ENCODE data around the gene VASH1. TPM values are rescaled to one million over a fixed set of nuclear protein-coding genes. Genes with fewer than 3 reads are reported as not detected.

The VASH1 gene
- total and polyA plus RNA-seq, 2 of the 13 experiments (the other 11 are each of a cell fraction or from before 2014, with no cell fraction given) = 0.11 to 0.24 TPM

DNA sequence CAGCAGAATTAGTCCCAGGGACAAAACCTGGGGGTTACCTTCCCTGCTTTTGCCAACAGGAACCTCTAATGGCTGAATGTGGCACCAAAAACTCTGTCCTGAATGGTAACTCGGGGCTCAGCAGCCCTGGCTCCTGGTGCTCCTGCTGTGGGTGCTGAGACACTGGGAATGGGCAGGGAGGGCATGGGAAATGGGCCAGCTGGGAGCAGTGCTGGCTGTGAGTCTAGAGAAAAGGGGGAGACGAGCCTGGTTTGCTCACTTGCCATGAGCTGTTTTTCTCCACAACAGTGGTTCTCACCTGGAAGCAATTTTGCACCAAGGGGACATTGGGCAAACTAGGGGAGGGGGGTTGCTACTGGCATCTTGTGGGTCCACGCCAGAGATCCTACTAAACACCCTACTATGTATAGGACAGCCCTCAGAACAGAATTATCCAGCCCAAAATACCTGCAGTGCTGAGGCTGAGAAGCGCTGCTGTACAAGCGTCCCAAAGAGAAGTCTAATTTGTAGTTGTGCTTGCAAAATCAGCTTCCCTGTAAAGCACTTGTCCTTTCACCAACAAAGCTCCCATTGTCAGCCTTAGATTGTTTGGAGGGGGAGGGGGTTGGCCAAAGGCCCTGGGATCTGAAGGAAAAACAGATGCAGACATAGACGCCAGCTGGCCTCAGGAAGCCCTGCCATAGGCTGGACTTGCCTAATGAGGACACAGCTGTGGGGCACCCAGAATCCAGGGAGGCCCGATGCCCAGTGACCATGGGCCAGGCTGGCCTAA, 68.6 kb downstream of the VASH1 start (continued):
- TF ChIP-seq, protein P1, sequence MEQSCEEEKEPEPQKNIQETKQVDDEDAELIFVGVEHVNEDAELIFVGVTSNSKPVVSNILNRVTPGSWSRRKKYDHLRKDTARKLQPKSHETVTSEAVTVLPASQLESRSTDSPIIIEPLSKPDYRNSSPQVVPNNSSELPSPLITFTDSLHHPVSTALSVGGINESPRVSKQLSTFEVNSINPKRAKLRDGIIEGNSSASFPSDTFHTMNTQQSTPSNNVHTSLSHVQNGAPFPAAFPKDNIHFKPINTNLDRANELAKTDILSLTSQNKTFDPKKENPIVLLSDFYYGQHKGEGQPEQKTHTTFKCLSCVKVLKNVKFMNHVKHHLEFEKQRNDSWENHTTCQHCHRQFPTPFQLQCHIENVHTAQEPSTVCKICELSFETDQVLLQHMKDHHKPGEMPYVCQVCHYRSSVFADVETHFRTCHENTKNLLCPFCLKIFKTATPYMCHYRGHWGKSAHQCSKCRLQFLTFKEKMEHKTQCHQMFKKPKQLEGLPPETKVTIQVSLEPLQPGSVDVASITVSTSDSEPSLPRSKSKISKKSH (CRISPR knock-in tag; IDR thresholded peaks at IDR 0.05; ENCODE audit: borderline replicate concordance) = no peak
- TF ChIP-seq ZZZ3 (CRISPR knock-in tag; IDR thresholded peaks at IDR 0.05; ENCODE audit: borderline replicate concordance) (no peak), KLF13 (CRISPR knock-in tag; IDR thresholded peaks at IDR 0.05) (no peak), CHD2 (IDR thresholded peaks at IDR 0.05; ENCODE audit: low read depth, low read length) (no peak), ZBTB38 (CRISPR knock-in tag; IDR thresholded peaks at IDR 0.05) (no peak), ZNF816 (CRISPR knock-in tag; IDR thresholded peaks at IDR 0.05; ENCODE audit: borderline replicate concordance) (no peak), ZBTB20 (CRISPR knock-in tag; IDR thresholded peaks at IDR 0.05; ENCODE audit: borderline replicate concordance, low read depth) (no peak), ZNF329 (CRISPR knock-in tag; IDR thresholded peaks at IDR 0.05; ENCODE audit: low read depth) (no peak), CCDC6 (CRISPR knock-in tag; IDR thresholded peaks at IDR 0.05) (no peak), KLF11 (CRISPR knock-in tag; IDR thresholded peaks at IDR 0.05) (no peak), SNAPC2 (CRISPR knock-in tag; IDR thresholded peaks at IDR 0.05) (no peak), ZNF30 (CRISPR knock-in tag; IDR thresholded peaks at IDR 0.05) (no peak), ESRRA (CRISPR knock-in tag; IDR thresholded peaks at IDR 0.05; ENCODE audit: low read depth) (no peak), BORCS8-MEF2B (CRISPR knock-in tag; IDR thresholded peaks at IDR 0.05) (no peak), ZNF879 (CRISPR knock-in tag; IDR thresholded peaks at IDR 0.05) (no peak), PAWR (CRISPR knock-in tag; IDR thresholded peaks at IDR 0.05; ENCODE audit: borderline replicate concordance) (no peak)
- TF ChIP-seq, protein P2, sequence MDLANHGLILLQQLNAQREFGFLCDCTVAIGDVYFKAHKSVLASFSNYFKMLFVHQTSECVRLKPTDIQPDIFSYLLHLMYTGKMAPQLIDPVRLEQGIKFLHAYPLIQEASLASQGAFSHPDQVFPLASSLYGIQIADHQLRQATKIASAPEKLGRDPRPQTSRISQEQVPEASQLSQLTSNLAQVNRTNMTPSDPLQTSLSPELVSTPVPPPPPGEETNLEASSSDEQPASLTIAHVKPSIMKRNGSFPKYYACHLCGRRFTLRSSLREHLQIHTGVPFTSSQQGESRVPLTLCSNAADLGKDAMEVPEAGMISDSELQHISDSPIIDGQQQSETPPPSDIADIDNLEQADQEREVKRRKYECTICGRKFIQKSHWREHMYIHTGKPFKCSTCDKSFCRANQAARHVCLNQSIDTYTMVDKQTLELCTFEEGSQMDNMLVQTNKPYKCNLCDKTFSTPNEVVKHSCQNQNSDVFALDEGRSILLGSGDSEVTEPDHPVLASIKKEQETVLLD (CRISPR knock-in tag; IDR thresholded peaks at IDR 0.05; ENCODE audit: low read depth) = no peak
- TF ChIP-seq, protein P3, sequence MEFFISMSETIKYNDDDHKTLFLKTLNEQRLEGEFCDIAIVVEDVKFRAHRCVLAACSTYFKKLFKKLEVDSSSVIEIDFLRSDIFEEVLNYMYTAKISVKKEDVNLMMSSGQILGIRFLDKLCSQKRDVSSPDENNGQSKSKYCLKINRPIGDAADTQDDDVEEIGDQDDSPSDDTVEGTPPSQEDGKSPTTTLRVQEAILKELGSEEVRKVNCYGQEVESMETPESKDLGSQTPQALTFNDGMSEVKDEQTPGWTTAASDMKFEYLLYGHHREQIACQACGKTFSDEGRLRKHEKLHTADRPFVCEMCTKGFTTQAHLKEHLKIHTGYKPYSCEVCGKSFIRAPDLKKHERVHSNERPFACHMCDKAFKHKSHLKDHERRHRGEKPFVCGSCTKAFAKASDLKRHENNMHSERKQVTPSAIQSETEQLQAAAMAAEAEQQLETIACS (CRISPR knock-in tag; IDR thresholded peaks at IDR 0.05) = no peak
- TF ChIP-seq, protein P4, sequence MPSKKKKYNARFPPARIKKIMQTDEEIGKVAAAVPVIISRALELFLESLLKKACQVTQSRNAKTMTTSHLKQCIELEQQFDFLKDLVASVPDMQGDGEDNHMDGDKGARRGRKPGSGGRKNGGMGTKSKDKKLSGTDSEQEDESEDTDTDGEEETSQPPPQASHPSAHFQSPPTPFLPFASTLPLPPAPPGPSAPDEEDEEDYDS (CRISPR knock-in tag; IDR thresholded peaks at IDR 0.05) = no peak
- TF ChIP-seq, protein P5, sequence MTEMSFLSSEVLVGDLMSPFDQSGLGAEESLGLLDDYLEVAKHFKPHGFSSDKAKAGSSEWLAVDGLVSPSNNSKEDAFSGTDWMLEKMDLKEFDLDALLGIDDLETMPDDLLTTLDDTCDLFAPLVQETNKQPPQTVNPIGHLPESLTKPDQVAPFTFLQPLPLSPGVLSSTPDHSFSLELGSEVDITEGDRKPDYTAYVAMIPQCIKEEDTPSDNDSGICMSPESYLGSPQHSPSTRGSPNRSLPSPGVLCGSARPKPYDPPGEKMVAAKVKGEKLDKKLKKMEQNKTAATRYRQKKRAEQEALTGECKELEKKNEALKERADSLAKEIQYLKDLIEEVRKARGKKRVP (CRISPR knock-in tag; IDR thresholded peaks at IDR 0.05) = no peak
- TF ChIP-seq, protein P6, sequence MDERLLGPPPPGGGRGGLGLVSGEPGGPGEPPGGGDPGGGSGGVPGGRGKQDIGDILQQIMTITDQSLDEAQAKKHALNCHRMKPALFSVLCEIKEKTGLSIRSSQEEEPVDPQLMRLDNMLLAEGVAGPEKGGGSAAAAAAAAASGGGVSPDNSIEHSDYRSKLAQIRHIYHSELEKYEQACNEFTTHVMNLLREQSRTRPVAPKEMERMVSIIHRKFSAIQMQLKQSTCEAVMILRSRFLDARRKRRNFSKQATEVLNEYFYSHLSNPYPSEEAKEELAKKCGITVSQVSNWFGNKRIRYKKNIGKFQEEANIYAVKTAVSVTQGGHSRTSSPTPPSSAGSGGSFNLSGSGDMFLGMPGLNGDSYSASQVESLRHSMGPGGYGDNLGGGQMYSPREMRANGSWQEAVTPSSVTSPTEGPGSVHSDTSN (CRISPR knock-in tag; IDR thresholded peaks at IDR 0.05) = no peak
- TF ChIP-seq, protein P7, sequence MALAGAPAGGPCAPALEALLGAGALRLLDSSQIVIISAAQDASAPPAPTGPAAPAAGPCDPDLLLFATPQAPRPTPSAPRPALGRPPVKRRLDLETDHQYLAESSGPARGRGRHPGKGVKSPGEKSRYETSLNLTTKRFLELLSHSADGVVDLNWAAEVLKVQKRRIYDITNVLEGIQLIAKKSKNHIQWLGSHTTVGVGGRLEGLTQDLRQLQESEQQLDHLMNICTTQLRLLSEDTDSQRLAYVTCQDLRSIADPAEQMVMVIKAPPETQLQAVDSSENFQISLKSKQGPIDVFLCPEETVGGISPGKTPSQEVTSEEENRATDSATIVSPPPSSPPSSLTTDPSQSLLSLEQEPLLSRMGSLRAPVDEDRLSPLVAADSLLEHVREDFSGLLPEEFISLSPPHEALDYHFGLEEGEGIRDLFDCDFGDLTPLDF (CRISPR knock-in tag; IDR thresholded peaks at IDR 0.05) = no peak
